Stimulated activated effector memory CD8-positive, alpha-beta T cell treated with anti-CD3 and anti-CD28 coated beads, Interleukin-12 subunit alpha, Interleukin-12 subunit beta, amount 100 ng/mL, for 72 hours (primary cell): Measurements from ENCODE around the gene SYT13.
A peak's percentile ranks its signal among the peaks of the same experiment; 100 is the strongest.

Experiments used
- ATAC-seq: fragments of 150-1000 bp; cut with Tn5 transposase; 2 replicates; pipeline ENCODE4 v1.10.0; 2021
- DNase-seq, 2 donors: peaks; one replicate each; pipeline ENCODE4 v3.0.0; 2021 to 2022; ENCODE audit warnings: low spot score in 2 of 2
- H3K27ac Mint-ChIP-seq: one replicate; pipeline ENCODE4 v1.8.0; 2022; ENCODE audit warnings: mild to moderate bottlenecking, mixed read lengths
- H3K36me3 Mint-ChIP-seq: one replicate; pipeline ENCODE4 v1.8.0; 2022; ENCODE audit warnings: mild to moderate bottlenecking, mixed read lengths
- H3K4me1 Mint-ChIP-seq: one replicate; pipeline ENCODE4 v1.8.0; 2022; ENCODE audit warnings: mixed read lengths
- H3K4me3 Mint-ChIP-seq: one replicate; pipeline ENCODE4 v1.8.0; 2022; ENCODE audit warnings: mild to moderate bottlenecking, mixed read lengths
- H3K9me3 Mint-ChIP-seq: one replicate; pipeline ENCODE4 v1.8.0; 2022; ENCODE audit warnings: mixed read lengths

SYT13 gene

DNA sequence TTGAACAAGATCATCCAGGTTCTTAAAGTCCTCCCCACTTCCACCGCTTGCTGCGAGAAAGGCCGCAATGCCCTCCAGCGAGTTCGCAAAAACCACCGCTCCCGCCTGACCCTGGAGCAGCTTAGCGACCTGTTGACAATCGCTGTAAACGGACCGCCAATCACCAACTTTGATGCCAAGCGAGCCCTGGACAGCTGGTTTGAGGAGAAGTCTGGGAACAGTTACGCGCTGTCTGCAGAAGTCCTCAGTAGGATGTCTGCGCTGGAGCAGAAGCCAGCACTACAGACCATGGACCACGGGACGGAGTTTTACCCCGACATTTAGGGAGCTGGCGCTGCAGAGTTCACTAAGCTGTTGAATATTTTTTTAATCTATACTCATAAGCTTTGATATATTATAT, 58.3 kb downstream of the SYT13 start:
- Mint-ChIP-seq H3K4me1 (no peaks in the 10 kb centered on the region), H3K9me3 (no peaks in the 10 kb centered on the region), H3K27ac (no peak overlapping the region), H3K4me3 (no peak overlapping the region), H3K36me3 (peaks cover 7% of the 10 kb centered on the region)
- ATAC-seq (no peak), DNase-seq (no peak)

DNA sequence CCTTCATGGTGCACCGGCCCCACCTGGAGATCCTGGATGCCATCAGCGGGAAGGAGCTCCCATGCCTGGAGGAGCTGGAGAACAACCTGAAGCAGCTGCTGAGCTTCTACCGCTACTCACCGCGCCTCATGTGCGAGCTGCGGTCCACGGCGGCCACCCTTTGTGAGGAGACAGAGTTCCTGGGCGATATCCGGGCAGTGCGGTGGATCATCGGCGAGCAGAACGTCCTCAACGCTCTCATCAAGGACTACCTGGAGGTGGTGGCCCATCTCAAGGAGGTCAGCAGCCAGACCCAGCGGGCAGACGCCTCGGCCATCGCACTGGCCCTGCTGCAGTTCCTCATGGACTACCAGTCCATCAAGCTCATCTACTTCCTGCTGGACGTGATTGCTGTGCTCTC, 59.2 kb downstream of the SYT13 start:
- no peaks in the 10 kb centered on the region for H3K4me1 Mint-ChIP-seq
- peaks cover 7% of the 10 kb centered on the region for H3K36me3 Mint-ChIP-seq
- no peak overlapping the region for H3K27ac Mint-ChIP-seq
- no peak overlapping the region for H3K4me3 Mint-ChIP-seq
- ATAC-seq, result no peak
- no peak for DNase-seq
- H3K9me3 Mint-ChIP-seq, result no peaks in the 10 kb centered on the region

DNA sequence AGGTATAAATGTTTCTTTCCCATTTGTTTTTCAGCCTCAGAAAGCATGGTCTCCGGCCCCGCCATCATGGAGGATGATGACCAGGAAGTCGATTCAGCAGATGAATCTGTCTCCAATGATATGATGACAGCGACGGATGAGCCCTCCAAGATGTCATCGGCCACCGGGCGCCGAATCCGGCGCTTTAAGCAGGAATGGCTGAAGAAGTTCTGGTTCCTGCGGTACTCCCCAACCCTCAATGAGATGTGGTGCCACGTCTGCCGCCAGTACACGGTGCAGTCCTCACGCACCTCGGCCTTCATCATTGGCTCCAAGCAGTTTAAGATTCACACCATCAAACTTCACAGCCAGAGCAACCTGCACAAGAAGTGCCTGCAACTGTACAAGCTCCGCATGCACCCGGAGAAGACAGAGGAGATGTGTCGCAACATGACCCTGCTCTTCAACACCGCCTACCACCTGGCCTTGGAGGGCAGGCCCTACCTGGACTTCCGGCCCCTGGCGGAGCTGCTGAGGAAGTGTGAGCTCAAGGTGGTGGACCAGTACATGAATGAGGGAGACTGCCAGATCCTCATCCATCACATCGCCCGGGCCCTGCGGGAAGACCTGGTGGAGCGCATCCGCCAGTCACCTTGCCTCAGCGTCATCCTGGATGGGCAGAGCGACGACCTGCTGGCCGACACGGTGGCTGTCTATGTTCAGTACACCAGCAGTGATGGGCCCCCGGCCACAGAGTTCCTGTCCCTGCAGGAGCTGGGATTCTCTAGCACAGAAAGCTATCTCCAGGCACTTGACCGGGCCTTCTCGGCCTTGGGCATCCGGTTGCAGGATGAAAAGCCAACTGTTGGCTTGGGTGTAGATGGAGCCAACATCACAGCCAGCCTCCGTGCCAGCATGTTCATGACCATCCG, 59.9 kb downstream of the SYT13 start:
- peaks cover 7% of the 10 kb centered on the region for H3K36me3 Mint-ChIP-seq
- no peaks in the 10 kb centered on the region for H3K9me3 Mint-ChIP-seq
- no peaks in the 10 kb centered on the region for H3K4me1 Mint-ChIP-seq
- ATAC-seq (no peak), DNase-seq (no peak)
- no peak overlapping the region for H3K27ac Mint-ChIP-seq
- no peak overlapping the region for H3K4me3 Mint-ChIP-seq

DNA sequence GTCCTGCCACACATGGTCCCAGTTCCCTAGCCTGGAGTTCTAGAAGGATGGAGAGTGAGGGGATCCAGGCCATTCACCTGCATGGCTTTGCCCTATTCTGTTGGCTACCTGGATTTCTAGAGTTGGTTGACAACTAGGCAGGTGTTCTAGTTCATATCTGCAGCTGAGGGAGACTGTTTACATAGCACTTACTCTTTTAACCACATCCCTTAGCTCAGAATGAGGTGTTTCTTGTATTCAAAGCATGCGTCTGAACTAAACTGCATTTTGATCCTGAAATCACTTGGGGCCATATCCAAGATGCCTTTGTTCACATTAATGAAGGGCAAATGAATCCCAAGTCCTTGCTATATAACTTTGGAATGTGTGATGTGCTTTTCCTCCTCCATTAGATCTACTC, 60.9 kb downstream of the SYT13 start:
- H3K4me3 Mint-ChIP-seq, result no peak overlapping the region
- H3K27ac Mint-ChIP-seq, result no peak overlapping the region
- no peaks in the 10 kb centered on the region for H3K9me3 Mint-ChIP-seq
- ATAC-seq (no peak), DNase-seq (no peak)
- H3K4me1 Mint-ChIP-seq, result no peaks in the 10 kb centered on the region
- H3K36me3 Mint-ChIP-seq, result peaks cover 7% of the 10 kb centered on the region

DNA sequence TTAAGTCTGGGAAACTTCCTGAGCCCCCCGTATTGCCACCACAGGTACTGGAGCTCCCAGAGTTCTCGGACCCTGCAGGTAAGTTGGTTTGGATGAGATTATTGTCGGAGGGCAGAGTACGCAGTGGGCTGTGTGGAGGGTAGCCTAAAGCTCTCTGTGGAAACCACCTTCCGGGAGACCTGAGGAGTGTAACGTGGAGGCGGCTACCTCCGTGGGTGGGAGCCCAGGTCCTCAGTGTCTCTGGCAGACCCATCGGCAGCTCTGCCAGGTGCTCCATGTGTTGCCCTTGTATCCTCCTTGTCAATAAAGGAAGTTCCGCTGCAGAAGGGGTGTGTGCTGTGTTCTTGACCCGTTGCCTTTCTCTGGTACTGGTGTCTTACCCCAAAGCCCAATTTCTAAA, 61.4 kb downstream of the SYT13 start:
- H3K4me3 Mint-ChIP-seq, result no peak overlapping the region
- DNase-seq, result no peak
- H3K27ac Mint-ChIP-seq, result no peak overlapping the region
- ATAC-seq, result no peak
- H3K36me3 Mint-ChIP-seq, result peaks cover 7% of the 10 kb centered on the region
- no peaks in the 10 kb centered on the region for H3K9me3 Mint-ChIP-seq
- no peaks in the 10 kb centered on the region for H3K4me1 Mint-ChIP-seq

DNA sequence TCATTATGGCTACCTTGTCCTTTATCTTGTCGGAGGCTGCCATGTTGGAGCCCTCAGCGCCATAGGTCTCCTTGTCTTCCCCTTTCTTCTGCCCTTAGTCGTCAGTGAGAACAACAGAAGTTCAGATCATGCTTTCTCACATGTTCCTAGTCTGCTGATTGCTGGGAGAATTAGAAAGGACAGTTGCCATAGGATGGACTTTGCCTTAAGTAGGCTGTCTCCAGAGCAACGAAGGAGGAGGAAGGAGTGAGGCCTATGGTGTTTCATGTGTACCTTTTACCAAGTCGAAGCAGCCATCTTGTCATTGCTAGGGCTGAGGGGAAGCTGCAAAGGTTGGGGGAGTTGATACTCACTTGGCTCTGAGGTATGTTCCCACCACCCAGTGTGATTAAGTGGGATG, 62.6 kb downstream of the SYT13 start:
- no peaks in the 10 kb centered on the region for H3K9me3 Mint-ChIP-seq
- no peak overlapping the region for H3K4me3 Mint-ChIP-seq
- no peaks in the 10 kb centered on the region for H3K4me1 Mint-ChIP-seq
- ATAC-seq, result no peak
- peaks cover 7% of the 10 kb centered on the region for H3K36me3 Mint-ChIP-seq
- H3K27ac Mint-ChIP-seq, result no peak overlapping the region
- no peak for DNase-seq

DNA sequence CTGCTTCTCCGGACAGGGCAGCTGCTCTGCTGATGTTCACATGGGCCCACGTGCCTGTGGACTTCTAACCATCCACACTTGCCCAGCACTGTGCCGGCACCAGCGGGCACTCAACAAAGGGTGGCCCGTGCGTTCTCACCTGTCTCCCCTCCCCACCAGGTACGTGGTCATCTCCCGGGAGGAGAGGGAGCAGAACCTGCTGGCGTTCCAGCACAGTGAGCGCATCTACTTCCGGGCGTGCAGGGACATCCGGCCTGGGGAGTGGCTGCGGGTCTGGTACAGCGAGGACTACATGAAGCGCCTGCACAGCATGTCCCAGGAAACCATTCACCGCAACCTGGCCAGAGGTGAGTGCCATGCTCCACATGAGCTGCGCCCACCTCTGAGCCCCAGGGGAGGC, 66.7 kb downstream of the SYT13 start:
- ATAC-seq (no peak), DNase-seq (no peak)
- Mint-ChIP-seq H3K9me3 (no peaks in the 10 kb centered on the region), H3K27ac (no peak overlapping the region), H3K4me1 (peaks cover 5% of the 10 kb centered on the region), H3K4me3 (no peak overlapping the region), H3K36me3 (no peaks in the 10 kb centered on the region)

DNA sequence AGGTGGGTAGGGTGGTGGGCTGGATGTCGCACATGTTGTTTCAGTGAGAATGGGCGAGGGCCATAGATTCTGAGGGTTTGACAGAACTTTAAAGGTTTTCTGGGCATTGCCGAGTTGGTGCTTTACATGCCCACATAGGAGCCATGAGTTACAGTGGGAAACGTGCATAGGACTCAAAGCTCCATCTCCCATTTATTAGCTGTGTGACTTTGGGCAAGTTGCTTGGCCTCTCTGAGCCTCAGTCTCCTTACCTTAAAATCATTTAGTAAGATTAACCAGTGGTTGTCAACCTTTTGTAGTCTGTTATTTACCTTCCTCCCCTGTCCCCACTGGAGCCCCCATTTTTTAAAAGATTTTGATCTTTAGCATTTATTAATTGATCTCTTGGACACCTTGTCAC, 67.4 kb downstream of the SYT13 start:
- H3K4me1 Mint-ChIP-seq, result peaks cover 5% of the 10 kb centered on the region
- H3K9me3 Mint-ChIP-seq, result no peaks in the 10 kb centered on the region
- no peak for ATAC-seq
- no peaks in the 10 kb centered on the region for H3K36me3 Mint-ChIP-seq
- H3K27ac Mint-ChIP-seq, result no peak overlapping the region
- no peak for DNase-seq
- H3K4me3 Mint-ChIP-seq, result no peak overlapping the region

DNA sequence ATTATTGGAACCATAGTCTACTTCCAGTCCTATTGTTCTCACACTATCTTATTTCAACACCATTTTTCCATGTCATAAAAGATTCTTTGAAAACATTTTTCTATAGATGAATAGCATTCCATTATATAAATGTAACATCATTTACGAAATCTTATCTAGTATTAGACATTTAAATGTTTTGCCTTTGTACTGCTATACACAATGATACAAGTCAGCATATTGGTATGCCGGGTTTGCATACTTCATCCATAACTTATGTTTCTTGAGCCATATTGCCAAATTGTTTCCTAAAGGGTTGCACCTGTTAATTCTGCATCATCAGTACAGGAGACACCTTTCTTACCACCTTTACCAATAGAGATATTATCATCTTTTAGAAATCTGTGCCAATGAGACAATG, 68.2 kb downstream of the SYT13 start:
- no peak for DNase-seq
- no peaks in the 10 kb centered on the region for H3K36me3 Mint-ChIP-seq
- no peak for ATAC-seq
- no peak overlapping the region for H3K27ac Mint-ChIP-seq
- peaks cover 5% of the 10 kb centered on the region for H3K4me1 Mint-ChIP-seq
- H3K9me3 Mint-ChIP-seq, result no peaks in the 10 kb centered on the region
- H3K4me3 Mint-ChIP-seq, result no peak overlapping the region

DNA sequence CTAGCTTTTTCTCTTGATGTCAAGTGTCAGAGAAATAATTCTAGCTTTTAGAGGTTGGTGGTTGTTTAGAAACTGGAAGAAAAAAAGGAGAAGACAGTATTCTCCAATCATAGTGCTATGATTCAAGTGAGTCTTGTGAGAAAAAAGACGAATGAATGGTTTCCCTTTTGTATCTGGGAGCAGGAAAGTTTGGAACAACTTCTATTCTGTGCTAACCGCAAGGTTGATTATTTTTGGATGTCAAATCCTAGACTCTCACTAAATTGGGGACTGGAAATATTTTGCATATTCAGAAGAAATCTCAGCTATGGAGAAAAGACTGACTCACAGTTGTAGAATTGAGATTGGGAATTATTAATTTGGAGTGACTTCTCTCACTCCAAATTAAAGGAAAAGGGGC, 69.2 kb downstream of the SYT13 start:
- H3K9me3 Mint-ChIP-seq, result no peaks in the 10 kb centered on the region
- peaks cover 5% of the 10 kb centered on the region for H3K4me1 Mint-ChIP-seq
- no peaks in the 10 kb centered on the region for H3K36me3 Mint-ChIP-seq
- H3K4me3 Mint-ChIP-seq, result no peak overlapping the region
- DNase-seq (no peak), ATAC-seq (no peak)
- no peak overlapping the region for H3K27ac Mint-ChIP-seq

DNA sequence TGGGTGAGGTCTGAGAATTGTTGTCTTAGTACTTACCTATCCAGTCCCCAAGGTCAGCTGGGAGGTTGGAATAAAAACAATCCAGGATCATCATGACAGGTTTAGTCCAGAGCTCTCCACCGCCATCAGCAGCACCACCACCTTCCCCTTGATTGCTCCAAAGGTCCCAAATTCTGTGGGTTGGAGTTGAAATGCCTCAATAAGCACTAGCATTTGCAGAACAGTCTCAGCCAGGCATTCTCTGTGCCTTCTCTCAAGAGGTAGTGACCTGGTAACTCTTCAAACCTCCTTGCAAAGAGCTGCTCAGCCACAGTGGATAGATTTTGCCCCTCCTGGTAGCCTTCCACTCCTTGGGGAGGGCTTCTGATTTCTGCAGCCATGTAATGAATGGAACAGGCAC, 70.1 kb downstream of the SYT13 start:
- H3K27ac Mint-ChIP-seq, result no peak overlapping the region
- H3K4me3 Mint-ChIP-seq, result no peak overlapping the region
- no peak for ATAC-seq
- H3K9me3 Mint-ChIP-seq, result no peaks in the 10 kb centered on the region
- DNase-seq, result no peak
- H3K36me3 Mint-ChIP-seq, result no peaks in the 10 kb centered on the region
- H3K4me1 Mint-ChIP-seq, result peaks cover 5% of the 10 kb centered on the region

DNA sequence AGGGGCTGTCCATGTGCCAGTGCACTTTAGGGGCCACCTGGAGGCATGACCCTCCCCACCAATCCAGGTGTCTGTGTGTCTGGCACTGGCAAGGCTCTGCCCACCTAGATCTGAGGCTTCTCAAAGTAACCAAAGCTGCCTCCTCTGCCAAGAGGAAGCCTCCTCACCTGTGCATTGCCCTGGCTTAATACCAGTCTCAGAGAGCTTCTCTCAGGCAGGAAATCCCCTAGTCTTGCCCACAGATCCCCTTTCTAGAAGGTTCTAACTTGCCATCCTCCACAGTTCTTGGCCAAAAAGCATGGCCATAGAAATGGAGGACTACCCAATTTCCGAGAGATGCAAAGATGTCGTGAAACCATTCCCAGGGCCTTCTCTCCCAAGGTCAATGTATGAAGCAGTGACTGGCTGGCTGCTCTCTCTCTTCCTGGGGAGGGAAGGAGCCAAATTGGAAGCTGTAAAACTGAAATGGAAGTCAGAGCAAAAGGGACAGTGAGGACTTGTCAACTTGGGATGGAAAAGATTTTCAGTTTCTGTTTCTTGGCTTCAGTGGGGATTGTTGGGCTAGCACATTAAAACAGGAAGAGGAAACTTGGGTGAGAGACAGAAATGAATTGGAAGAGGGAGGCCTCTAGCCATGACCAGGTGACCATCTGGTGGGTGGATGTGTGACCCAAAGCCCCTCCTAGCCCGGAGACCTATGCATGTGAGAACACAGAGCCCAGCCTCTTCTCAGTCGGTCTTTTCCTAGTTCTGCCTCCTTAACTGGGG, 70.9 kb downstream of the SYT13 start:
- no peaks in the 10 kb centered on the region for H3K36me3 Mint-ChIP-seq
- DNase-seq (no peak), ATAC-seq (no peak)
- H3K4me1 Mint-ChIP-seq, result peaks cover 5% of the 10 kb centered on the region
- peak overlapping the region; percentile 52 for H3K27ac Mint-ChIP-seq
- H3K4me3 Mint-ChIP-seq, result no peak overlapping the region
- H3K9me3 Mint-ChIP-seq, result no peaks in the 10 kb centered on the region

DNA sequence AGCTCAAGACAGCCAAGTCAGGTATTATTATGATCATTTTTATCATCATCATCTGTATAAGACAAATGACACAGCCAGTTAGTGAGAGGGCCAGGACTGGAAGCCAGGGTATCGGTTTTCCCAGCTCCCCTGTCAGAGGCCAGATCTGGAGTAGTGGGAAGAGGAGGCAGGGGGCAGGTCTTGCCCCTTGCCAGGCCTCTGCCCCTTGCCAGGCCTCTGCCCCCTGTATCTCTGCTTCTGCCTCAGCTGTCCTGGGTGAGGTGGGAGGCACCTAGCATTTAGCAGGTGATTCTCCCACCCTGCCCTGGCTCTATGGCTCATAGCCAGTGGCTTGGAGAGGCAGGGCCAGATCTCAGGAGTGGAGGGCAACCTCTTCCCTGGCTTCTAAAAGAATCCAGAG, 72.4 kb downstream of the SYT13 start:
- H3K36me3 Mint-ChIP-seq, result no peaks in the 10 kb centered on the region
- ATAC-seq (no peak), DNase-seq (no peak)
- no peaks in the 10 kb centered on the region for H3K9me3 Mint-ChIP-seq
- no peak overlapping the region for H3K4me3 Mint-ChIP-seq
- no peak overlapping the region for H3K27ac Mint-ChIP-seq
- peaks cover 5% of the 10 kb centered on the region for H3K4me1 Mint-ChIP-seq

DNA sequence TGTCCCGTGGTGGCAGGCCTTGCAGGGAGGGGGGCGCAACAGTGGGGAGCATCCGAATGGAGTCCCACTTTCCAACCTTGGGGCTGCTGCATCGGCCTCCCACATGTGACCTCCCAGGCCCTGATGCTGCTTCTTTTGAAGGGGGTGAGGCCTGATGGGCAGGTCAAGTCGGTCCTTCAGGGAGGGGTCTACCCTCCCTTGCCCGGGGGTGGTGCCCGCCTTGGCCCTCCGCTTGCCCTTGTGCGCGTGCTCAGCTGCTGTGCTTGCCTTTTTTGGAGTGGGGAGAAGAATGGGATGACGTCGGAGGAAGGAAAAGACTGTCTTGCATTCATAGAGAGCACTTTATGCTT, 72.8 kb downstream of the SYT13 start:
- H3K9me3 Mint-ChIP-seq, result no peaks in the 10 kb centered on the region
- H3K4me1 Mint-ChIP-seq, result peaks cover 5% of the 10 kb centered on the region
- ATAC-seq, result no peak
- no peak overlapping the region for H3K4me3 Mint-ChIP-seq
- H3K36me3 Mint-ChIP-seq, result no peaks in the 10 kb centered on the region
- DNase-seq, result no peak
- no peak overlapping the region for H3K27ac Mint-ChIP-seq

DNA sequence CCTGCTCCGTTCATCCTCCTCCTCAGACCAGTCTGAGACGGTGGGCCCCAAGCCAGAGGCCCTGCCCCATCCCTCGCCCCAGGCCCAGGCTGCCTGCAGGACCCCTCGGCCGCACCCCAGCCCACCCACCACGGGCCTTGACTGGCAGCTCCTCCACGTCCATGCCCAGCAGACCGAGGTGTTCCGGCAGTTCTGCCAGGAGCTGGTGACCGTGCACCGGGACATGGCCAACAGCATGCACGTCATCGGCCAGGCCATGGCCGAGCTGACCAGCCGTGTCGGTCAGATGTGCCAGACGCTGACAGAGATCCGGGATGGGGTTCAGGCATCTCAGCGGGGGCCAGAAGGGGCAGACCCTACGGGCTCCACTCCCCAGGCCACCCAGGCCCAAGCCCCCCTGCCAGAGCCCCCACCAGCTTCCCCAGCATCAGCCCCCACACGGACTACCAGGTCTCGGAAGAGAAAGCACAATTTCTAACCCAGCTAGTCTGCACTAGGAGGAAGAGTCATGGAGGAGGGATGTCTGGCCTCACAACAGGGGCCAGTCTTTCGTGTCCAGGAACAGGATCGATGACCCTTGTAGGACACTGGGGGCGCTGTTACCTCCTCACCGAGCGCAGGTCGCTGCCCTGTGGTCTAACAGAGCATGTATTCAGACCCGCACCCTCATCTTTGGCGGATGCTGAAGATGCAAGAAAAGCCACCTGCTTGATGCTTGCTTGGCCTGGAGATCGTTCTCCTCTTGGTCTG, 73.4 kb downstream of the SYT13 start:
- Mint-ChIP-seq H3K9me3 (no peaks in the 10 kb centered on the region), H3K4me1 (peaks cover 5% of the 10 kb centered on the region), H3K27ac (no peak overlapping the region), H3K36me3 (no peaks in the 10 kb centered on the region), H3K4me3 (no peak overlapping the region)
- ATAC-seq (no peak), DNase-seq (no peak)
